Esophagus squamous epithelium (tissue), 5 donors: ENCODE measurements around the gene ZDHHC11B. TPM values are rescaled to one million over a fixed set of nuclear protein-coding genes. Genes with fewer than 3 reads are reported as not detected.
"Not testable (repeated sequence)": the region's sequence is repeated elsewhere in the genome, so short reads cannot be mapped to it uniquely, and the experiment has no call there.

Experiments used
- DNase-seq: peaks from one replicate; lab custom pipeline; 2025; lab: John Stamatoyannopoulos, UW
- H3K27ac ChIP-seq, 4 donors: fragments of 200-600 bp; sonication (generic); one replicate each; pipeline ENCODE4 v1.5.1; 2016 to 2019; ENCODE audit warnings: mild to moderate bottlenecking in 1 of 4
- H3K27me3 ChIP-seq, 4 donors: fragments of 200-600 bp; sonication (generic); 1 replicate in 3 of 4; 2 replicates in 1 of 4; pipeline versions ENCODE4 v1.5.1 to v1.6.0; 2017 to 2021; ENCODE audit warnings: antibody characterized with exemption in 1 of 4
- H3K36me3 ChIP-seq, 3 donors: fragments of 200-600 bp; sonication (generic); one replicate each; pipeline ENCODE4 v1.5.1; 2016 to 2019
- H3K4me1 ChIP-seq, 3 donors: fragments of 200-600 bp; sonication (generic); one replicate each; pipeline ENCODE4 v1.5.1; 2017 to 2019
- H3K4me3 ChIP-seq, 4 donors: fragments of 200-600 bp; sonication (generic); 1 replicate in 3 of 4; 2 replicates in 1 of 4; pipeline ENCODE4 v1.5.1; 2016 to 2019; ENCODE audit warnings: mild to moderate bottlenecking in 2 of 4, moderate library complexity in 1 of 4
- H3K9me3 ChIP-seq, 3 donors: fragments of 200-600 bp; sonication (generic); one replicate each; pipeline ENCODE4 v1.5.1; 2016 to 2019
- POLR2A ChIP-seq, 4 donors: fragments of 450-650 bp; IDR thresholded peaks; one replicate each; pipeline ENCODE4 v1.6.1; 2017; ENCODE audit warnings: antibody characterized with exemption in 4 of 4, mild to moderate bottlenecking in 4 of 4, moderate library complexity in 3 of 4
- WGBS, 2 donors: methylation state at CpG; one replicate each; pipeline ENCODE4 v1.1.5; 2018; 5-methylcytosine and 5-hydroxymethylcytosine counted together
- intact Hi-C: fragments of 100-400 bp; cut with DNase I; formaldehyde crosslinking; loops from one replicate; pipeline ENCODE4 v1.15.0; 2022
- total RNA-seq, 4 donors: library from RNA; depleted of rRNA; stranded (reverse); fragments of >200 nt; gene quantifications; one replicate each; pipeline ENCODE4 v1.1.0, GENCODE V29; 2016
- TF ChIP-seq, protein P1 (sequence below), 6 experiments: fragments of 450-650 bp in 4 of 6; fragments of 200-600 bp in 2 of 6; sonication (generic) in 2 of 6; IDR thresholded peaks; one replicate each; pipeline ENCODE4 v1.5.1; 2016 to 2019; ENCODE audit warnings: antibody characterized with exemption in 6 of 6, mild to moderate bottlenecking in 4 of 6, moderate library complexity in 4 of 6
- donor health status: DM: yes; HTN: yes; CAD: no.

The ZDHHC11B gene
- total RNA-seq, 4 donors from 2014 or later = 0.44 to 4.6 (median 2.7) TPM

GRCh38 chr5:684751-685216 is 99.7 kb downstream of the ZDHHC11B start:
- no peak overlapping the region for H3K27ac ChIP-seq
- intact Hi-C loops = no loop called here
- no peak for DNase-seq
- H3K36me3 ChIP-seq = no peaks in the 10 kb centered on the region
- WGBS, 2 donors = 67% methylated on average over 1 of the region's 17 CpGs; no CpG with 5 or more reads in 1 of the 2 donors
- H3K9me3 ChIP-seq = no peaks in the 10 kb centered on the region
- no peak overlapping the region for H3K4me3 ChIP-seq
- H3K27me3 ChIP-seq = no peaks in the 10 kb centered on the region
- no peaks in the 10 kb centered on the region for H3K4me1 ChIP-seq
- TF ChIP-seq, protein P1, sequence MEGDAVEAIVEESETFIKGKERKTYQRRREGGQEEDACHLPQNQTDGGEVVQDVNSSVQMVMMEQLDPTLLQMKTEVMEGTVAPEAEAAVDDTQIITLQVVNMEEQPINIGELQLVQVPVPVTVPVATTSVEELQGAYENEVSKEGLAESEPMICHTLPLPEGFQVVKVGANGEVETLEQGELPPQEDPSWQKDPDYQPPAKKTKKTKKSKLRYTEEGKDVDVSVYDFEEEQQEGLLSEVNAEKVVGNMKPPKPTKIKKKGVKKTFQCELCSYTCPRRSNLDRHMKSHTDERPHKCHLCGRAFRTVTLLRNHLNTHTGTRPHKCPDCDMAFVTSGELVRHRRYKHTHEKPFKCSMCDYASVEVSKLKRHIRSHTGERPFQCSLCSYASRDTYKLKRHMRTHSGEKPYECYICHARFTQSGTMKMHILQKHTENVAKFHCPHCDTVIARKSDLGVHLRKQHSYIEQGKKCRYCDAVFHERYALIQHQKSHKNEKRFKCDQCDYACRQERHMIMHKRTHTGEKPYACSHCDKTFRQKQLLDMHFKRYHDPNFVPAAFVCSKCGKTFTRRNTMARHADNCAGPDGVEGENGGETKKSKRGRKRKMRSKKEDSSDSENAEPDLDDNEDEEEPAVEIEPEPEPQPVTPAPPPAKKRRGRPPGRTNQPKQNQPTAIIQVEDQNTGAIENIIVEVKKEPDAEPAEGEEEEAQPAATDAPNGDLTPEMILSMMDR (IDR thresholded peaks at IDR 0.05) = no peak
- TF ChIP-seq POLR2A (IDR thresholded peaks at IDR 0.05) = no peak

- no peaks in the 10 kb centered on the region for H3K27me3 ChIP-seq
- no peak overlapping the region for H3K27ac ChIP-seq
- no peak for DNase-seq
- H3K9me3 ChIP-seq = no peaks in the 10 kb centered on the region
- TF ChIP-seq, protein P1 (IDR thresholded peaks at IDR 0.05) = no peak
- no peak for TF ChIP-seq POLR2A (IDR thresholded peaks at IDR 0.05)
- 60 to 84% methylated on average over 2 to 6 of the region's 30 CpGs for WGBS, 2 donors
- no peaks in the 10 kb centered on the region for H3K4me1 ChIP-seq
- intact Hi-C loops = no loop called here
- no peaks in the 10 kb centered on the region for H3K36me3 ChIP-seq
- no peak overlapping the region for H3K4me3 ChIP-seq
Measured at GRCh38 chr5:683551-684481, 100.7 kb downstream of the ZDHHC11B start.

- H3K4me1 ChIP-seq, H3K9me3 ChIP-seq, DNase-seq, H3K36me3 ChIP-seq, intact Hi-C loops, H3K27me3 ChIP-seq, H3K4me3 ChIP-seq: not testable (repeated sequence)
- H3K27ac ChIP-seq = peak overlapping the region in 1 of 4 donors; percentile 13
- no CpG with 5 or more reads among the region's 17 CpGs for WGBS, 2 donors
Measured at GRCh38 chr5:682651-683358, 101.7 kb downstream of the ZDHHC11B start.

DNA sequence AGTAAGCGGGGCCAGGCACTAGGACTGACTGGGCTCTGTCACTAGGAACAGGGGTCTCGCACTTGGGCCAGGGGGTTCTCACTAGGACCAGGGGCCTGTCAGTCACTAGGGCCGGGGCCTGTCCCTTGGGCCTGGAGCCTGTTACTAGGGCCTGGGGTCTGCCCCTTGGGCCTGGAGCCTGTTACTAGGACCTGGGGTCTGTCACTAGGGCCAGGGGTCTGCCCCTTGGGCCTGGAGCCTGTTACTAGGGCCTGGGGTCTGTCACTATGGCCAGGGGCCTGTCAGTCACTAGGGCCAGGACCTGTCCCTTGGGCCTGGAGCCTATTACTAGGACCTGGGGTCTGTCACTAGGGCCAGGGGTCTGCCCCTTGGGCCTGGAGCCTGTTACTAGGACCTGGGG is 102.3 kb downstream of the ZDHHC11B start:
- H3K9me3 ChIP-seq, intact Hi-C loops, H3K27me3 ChIP-seq, H3K36me3 ChIP-seq, H3K4me1 ChIP-seq, H3K4me3 ChIP-seq, DNase-seq: not testable (repeated sequence)
- no CpG with 5 or more reads among the region's 3 CpGs for WGBS, 2 donors
- H3K27ac ChIP-seq = peak overlapping the region in 1 of 4 donors; percentile 13

- H3K4me1 ChIP-seq, H3K4me3 ChIP-seq, H3K9me3 ChIP-seq, H3K27ac ChIP-seq, H3K27me3 ChIP-seq, H3K36me3 ChIP-seq, intact Hi-C loops, DNase-seq: not testable (repeated sequence)
- WGBS, 2 donors = 88 to 91% methylated on average over 5 to 6 of the region's 17 CpGs
Measured at GRCh38 chr5:681317-682191, 103.0 kb downstream of the ZDHHC11B start.

- H3K4me1 ChIP-seq, H3K27ac ChIP-seq, intact Hi-C loops, H3K27me3 ChIP-seq, DNase-seq, H3K9me3 ChIP-seq, H3K4me3 ChIP-seq, H3K36me3 ChIP-seq: not testable (repeated sequence)
- WGBS, 2 donors = 74 to 77% methylated on average over 13 of the region's 13 CpGs
Measured at GRCh38 chr5:680836-681235, 103.7 kb downstream of the ZDHHC11B start.

DNA sequence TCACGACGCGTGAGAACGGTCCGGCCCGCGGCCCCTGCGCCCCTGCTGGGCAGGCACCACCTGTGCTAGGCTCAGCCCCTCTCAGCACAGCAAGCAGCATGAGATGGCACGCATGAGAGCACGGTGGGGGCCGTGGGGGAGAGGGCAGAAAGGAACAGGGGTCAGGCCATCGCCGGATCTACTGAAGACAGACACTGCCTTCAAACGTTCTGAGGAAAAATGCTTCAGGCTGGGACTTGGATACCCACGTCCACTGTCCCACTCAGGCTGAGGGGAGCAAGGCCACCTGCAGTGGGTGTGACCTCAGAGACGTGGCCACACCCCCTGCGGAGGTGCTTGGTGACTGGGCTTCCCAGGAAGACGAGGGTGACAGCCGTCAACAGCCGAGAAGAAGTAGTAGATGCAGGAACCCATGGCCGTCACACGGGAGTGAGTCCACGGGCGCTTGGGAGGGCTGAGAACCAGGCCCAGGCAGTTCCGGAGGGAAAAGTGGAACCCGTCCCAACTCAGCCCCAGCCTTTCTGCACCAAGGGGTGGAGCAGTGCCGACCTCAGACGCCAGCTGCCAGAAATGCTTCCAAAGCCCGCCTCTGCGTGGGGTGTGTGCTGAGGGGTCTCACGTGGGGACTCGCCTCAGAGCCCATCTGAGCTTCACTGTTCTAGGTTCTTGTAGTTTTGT is 104.3 kb downstream of the ZDHHC11B start:
- H3K4me1 ChIP-seq, intact Hi-C loops, H3K36me3 ChIP-seq, H3K4me3 ChIP-seq, H3K27me3 ChIP-seq, H3K9me3 ChIP-seq, H3K27ac ChIP-seq, DNase-seq: not testable (repeated sequence)
- WGBS, 2 donors = no CpG with 5 or more reads among the region's 32 CpGs

- H3K27me3 ChIP-seq, H3K9me3 ChIP-seq, H3K4me3 ChIP-seq, H3K27ac ChIP-seq, DNase-seq, intact Hi-C loops, H3K36me3 ChIP-seq, H3K4me1 ChIP-seq: not testable (repeated sequence)
- WGBS, 2 donors = 62 to 100% methylated on average over 2 to 5 of the region's 17 CpGs
Measured at GRCh38 chr5:679166-679895, 105.2 kb downstream of the ZDHHC11B start.

- H3K27me3 ChIP-seq, H3K4me3 ChIP-seq, H3K9me3 ChIP-seq, H3K27ac ChIP-seq, H3K36me3 ChIP-seq, intact Hi-C loops, DNase-seq: not testable (repeated sequence)
- peaks cover 12 to 13% (median 13%) of the 10 kb centered on the region in 3 donors for H3K4me1 ChIP-seq
- no CpG with 5 or more reads among the region's 16 CpGs for WGBS, 2 donors
Measured at GRCh38 chr5:678521-678920, 106.0 kb downstream of the ZDHHC11B start.
